Nephron progenitor cell (in vitro differentiated cells): ENCODE data around the gene HEY2.
A peak's percentile ranks its signal among the peaks of the same experiment; 100 is the strongest.

Experiments used
- DNase-seq: peaks from one replicate; pipeline ENCODE4 v3.0.0; 2021
- H3K27ac Mint-ChIP-seq: 2 replicates; pipeline ENCODE4 v1.8.0; 2021; ENCODE audit warnings: mild to moderate bottlenecking, moderate library complexity, mixed read lengths
- H3K27me3 Mint-ChIP-seq: 2 replicates; pipeline ENCODE4 v1.8.0; 2021; ENCODE audit warnings: mild to moderate bottlenecking, low read depth, mixed read lengths; ENCODE audit not compliant: poor library complexity
- H3K36me3 Mint-ChIP-seq: 2 replicates; pipeline ENCODE4 v1.8.0; 2021; ENCODE audit warnings: low read depth, mixed read lengths
- H3K4me1 Mint-ChIP-seq: 2 replicates; pipeline ENCODE4 v1.8.0; 2021; ENCODE audit warnings: mixed read lengths
- H3K4me3 Mint-ChIP-seq: 2 replicates; pipeline ENCODE4 v1.8.0; 2021; ENCODE audit warnings: mild to moderate bottlenecking, moderate library complexity, mixed read lengths
- H3K9me3 Mint-ChIP-seq: 2 replicates; pipeline ENCODE4 v1.8.0; 2021; ENCODE audit warnings: mild to moderate bottlenecking, moderate library complexity, mixed read lengths
- CTCF ChIP-seq: fragments of 200-600 bp; sonication (generic); IDR thresholded peaks from 2 replicates; pipeline ENCODE4 v1.5.0; 2021; ENCODE audit warnings: antibody characterized with exemption

The HEY2 gene

DNA sequence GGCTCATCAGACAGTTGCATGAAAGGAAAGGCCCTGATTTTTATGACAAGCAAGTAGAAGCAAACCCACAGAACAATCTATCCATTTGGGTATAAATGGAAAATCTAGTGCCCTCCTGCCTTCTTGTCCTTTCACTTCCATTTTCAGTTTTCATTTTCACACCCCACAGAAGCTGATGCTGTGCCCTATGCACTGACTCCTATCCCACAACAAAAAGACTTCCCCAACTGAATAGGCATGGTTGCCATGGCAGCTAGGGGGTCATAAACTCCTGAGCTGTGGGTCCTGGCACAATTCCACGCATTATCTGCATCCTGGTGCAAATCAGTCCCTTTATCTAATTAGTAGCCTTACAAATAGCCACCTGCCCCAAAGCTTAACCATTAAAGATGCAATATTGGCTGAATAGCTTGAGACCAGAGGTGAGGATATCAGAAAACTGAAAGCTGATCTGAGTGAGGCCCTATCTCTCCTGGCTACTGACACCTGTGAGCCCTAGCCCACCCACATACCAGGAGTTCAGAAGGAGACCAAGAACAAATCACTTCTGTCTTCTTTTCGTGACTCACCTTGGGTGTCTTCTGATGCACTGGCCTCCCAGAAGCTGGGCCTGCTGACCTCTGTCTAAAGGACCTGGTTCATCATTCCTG lies 34.9 kb upstream of the HEY2 start:
- peaks cover 42% of the 10 kb centered on the region for H3K9me3 Mint-ChIP-seq
- H3K36me3 Mint-ChIP-seq, result peaks cover 35% of the 10 kb centered on the region
- H3K4me3 Mint-ChIP-seq, result no peak overlapping the region
- DNase-seq, result no peak
- TF ChIP-seq CTCF, result no peak
- H3K27me3 Mint-ChIP-seq, result peaks cover 8% of the 10 kb centered on the region
- peaks cover 19% of the 10 kb centered on the region for H3K4me1 Mint-ChIP-seq
- H3K27ac Mint-ChIP-seq, result peak overlapping the region; percentile 58

DNA sequence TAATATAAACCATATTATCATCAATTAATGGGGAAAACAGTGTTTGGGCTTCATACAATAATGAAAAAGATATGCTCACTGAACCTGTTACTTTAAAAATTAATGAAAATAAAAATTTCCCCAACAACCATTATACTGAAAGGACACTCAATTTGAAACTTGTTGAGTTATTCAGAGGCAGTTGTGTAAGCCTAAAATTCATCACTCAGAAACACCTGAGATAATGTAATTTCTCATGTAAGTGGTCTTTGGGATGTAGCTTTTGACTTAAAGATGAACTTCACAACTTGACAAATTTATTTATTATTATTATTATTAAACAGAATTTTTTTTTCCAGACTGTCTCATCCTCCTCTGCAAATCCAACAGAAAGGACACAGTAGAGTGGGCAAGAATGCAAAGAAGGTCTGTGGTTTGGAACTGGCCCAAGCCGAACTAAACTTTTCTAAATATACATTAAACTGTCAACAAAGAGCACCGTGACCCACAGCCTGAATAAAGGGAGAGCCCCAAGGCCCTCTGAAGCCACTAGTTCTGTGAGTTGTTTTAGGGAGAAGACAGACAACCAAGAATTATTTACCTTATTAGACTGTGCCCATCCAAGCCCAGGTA lies 32.2 kb upstream of the HEY2 start:
- TF ChIP-seq CTCF, result no peak
- peaks cover 20% of the 10 kb centered on the region for H3K9me3 Mint-ChIP-seq
- peaks cover 19% of the 10 kb centered on the region for H3K4me1 Mint-ChIP-seq
- H3K4me3 Mint-ChIP-seq, result no peak overlapping the region
- peaks cover 11% of the 10 kb centered on the region for H3K36me3 Mint-ChIP-seq
- no peak for DNase-seq
- no peak overlapping the region for H3K27ac Mint-ChIP-seq
- peaks cover 5% of the 10 kb centered on the region for H3K27me3 Mint-ChIP-seq

GRCh38 chr6:125718109-125718508 lies 31.3 kb upstream of the HEY2 start:
- Mint-ChIP-seq H3K4me1 (peaks cover 27% of the 10 kb centered on the region), H3K27ac (no peak overlapping the region), H3K27me3 (peaks cover 5% of the 10 kb centered on the region), H3K9me3 (peaks cover 16% of the 10 kb centered on the region), H3K36me3 (peaks cover 8% of the 10 kb centered on the region), H3K4me3 (no peak overlapping the region)
- no peak for DNase-seq
- no peak for TF ChIP-seq CTCF

DNA sequence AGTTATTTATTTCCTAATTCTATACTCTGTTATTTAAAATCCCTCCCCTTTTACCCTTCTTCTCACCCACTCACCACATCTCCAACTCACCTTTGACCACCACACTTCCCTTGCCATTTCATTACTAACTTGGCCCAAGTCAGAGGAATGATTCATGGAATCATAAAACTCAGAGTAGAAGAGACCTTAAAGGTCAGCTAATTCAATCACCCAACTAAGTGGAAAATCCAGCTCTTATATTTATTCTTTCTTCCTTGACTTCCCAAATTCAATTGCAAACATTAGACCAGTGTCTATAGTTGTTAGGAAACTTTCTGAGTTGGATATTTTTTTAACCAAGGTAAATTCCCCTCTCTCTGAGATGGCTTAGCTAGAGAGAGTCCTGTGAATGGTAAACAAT lies 26.5 kb upstream of the HEY2 start:
- H3K27me3 Mint-ChIP-seq, result peaks cover 7% of the 10 kb centered on the region
- DNase-seq, result no peak
- H3K27ac Mint-ChIP-seq, result no peak overlapping the region
- H3K4me1 Mint-ChIP-seq, result peaks cover 16% of the 10 kb centered on the region
- H3K9me3 Mint-ChIP-seq, result peaks cover 10% of the 10 kb centered on the region
- no peaks in the 10 kb centered on the region for H3K36me3 Mint-ChIP-seq
- no peak for TF ChIP-seq CTCF
- H3K4me3 Mint-ChIP-seq, result no peak overlapping the region

- H3K36me3 Mint-ChIP-seq, result no peaks in the 10 kb centered on the region
- H3K9me3 Mint-ChIP-seq, result peaks cover 5% of the 10 kb centered on the region
- H3K27ac Mint-ChIP-seq, result no peak overlapping the region
- no peak for DNase-seq
- H3K4me1 Mint-ChIP-seq, result peaks cover 35% of the 10 kb centered on the region
- no peak overlapping the region for H3K4me3 Mint-ChIP-seq
- no peak for TF ChIP-seq CTCF
- H3K27me3 Mint-ChIP-seq, result peaks cover 6% of the 10 kb centered on the region
Measured at GRCh38 chr6:125727216-125727615, 22.2 kb upstream of the HEY2 start.

DNA sequence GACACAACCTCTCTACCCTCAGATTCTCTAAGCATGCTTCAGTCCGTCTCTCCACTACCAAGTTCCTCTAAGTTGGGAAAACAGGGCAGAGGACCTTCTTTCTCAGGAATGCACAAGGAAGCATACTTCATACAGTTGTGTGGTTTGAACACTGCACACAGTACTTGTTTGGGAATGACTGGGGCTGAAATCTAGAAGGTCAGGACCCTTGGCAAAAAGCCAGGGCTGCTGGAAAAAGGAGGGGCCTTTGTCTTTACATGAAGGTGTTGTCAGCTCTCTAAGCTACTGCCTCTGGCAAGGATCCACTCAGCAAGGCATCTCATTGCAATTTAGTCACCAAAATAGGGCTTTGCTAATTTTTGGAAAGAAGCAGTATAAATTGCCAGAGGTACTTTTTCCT lies 20.7 kb upstream of the HEY2 start:
- Mint-ChIP-seq H3K36me3 (no peaks in the 10 kb centered on the region), H3K4me1 (peaks cover 26% of the 10 kb centered on the region), H3K9me3 (peaks cover 5% of the 10 kb centered on the region), H3K27ac (no peak overlapping the region), H3K27me3 (peaks cover 6% of the 10 kb centered on the region), H3K4me3 (no peak overlapping the region)
- no peak for DNase-seq
- TF ChIP-seq CTCF, result no peak
